Heart left ventricle (tissue), 13 donors: ENCODE data around the gene SHISAL2A.

ENCODE experiments used
- POLR2A ChIP-seq, 2 donors: fragments of 450-650 bp; IDR thresholded peaks; one replicate each; pipeline ENCODE4 v1.6.1; 2017; ENCODE audit warnings: antibody characterized with exemption in 2 of 2, mild to moderate bottlenecking in 2 of 2, moderate library complexity in 2 of 2
- TF ChIP-seq, protein P1 (sequence below), 12 donors: fragments of 200-600 bp; sonication (generic) in 4 of 12; IDR thresholded peaks; one replicate each; pipeline versions ENCODE4 v1.5.0 to v1.8.0; 2018 to 2022; ENCODE audit warnings: antibody characterized with exemption in 12 of 12, mild to moderate bottlenecking in 5 of 12
- donor health status: ischemic (EF 13 %, LVEDD 7.1; RV severe dilation, severe dysfunction).
- donor health status: DM: no; HTN: yes; CAD: no.
- donor health status: DM: no; HTN: no; CAD: no.
- donor health status: ischemic (EF 25% LVEDD 6.9; RV normal size, moderate dysfunction).
- donor health status: ischemic (EF 25% LVEDD 5.7; RV mildly dilated, moderate dysfunction).
- donor health status: ischemic (EF 35%, LVEDD 5.7; RV mildly dilated, moderate dysfunction).
- donor health status: nonischemic (EF 11% LVEDD 7.7; RV severe dilation, severe dysfunction).
- donor health status: DM: yes; HTN: yes; CAD: no.
- donor health status: PGD.
- donor health status: ischemic (EF 29% LVEDD 5.4; RV normal size, mild dysfunction).
- donor health status: nonischemic (EF 23%, LVEDD 6.1; RV moderate dilation, normal function).

DNA sequence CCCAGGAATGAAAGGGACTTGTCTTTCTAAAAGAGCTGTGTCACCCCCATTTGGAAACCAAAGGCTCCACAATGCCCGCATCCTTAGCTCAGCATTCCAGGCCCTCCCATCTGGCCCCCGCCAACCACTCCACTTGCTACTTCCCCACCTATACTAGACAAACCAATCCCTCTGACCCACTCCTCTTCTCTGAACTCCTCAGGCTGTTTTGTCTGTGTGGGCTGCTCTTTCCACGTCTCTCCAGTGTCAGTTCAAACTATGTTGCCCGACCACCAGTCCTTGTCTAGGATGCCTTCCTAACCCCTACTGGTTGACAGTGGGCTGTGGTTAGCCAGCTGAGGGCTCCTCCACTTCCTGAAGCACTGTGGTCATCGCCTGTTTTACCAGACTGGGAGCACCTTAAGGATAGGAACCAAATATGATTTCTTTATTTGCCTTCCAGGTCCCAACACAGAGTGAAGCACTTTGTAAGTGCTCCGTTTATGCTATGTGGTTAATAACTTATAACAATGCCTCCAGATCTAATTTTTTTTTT is 73.2 kb downstream of the SHISAL2A start:
- TF ChIP-seq, protein P1, sequence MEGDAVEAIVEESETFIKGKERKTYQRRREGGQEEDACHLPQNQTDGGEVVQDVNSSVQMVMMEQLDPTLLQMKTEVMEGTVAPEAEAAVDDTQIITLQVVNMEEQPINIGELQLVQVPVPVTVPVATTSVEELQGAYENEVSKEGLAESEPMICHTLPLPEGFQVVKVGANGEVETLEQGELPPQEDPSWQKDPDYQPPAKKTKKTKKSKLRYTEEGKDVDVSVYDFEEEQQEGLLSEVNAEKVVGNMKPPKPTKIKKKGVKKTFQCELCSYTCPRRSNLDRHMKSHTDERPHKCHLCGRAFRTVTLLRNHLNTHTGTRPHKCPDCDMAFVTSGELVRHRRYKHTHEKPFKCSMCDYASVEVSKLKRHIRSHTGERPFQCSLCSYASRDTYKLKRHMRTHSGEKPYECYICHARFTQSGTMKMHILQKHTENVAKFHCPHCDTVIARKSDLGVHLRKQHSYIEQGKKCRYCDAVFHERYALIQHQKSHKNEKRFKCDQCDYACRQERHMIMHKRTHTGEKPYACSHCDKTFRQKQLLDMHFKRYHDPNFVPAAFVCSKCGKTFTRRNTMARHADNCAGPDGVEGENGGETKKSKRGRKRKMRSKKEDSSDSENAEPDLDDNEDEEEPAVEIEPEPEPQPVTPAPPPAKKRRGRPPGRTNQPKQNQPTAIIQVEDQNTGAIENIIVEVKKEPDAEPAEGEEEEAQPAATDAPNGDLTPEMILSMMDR (IDR thresholded peaks at IDR 0.05) = no peak
- TF ChIP-seq POLR2A (IDR thresholded peaks at IDR 0.05) = no peak
